K562 (cell line): ENCODE measurements around the gene ATF5. TPM values are rescaled to one million over a fixed set of nuclear protein-coding genes. Genes with fewer than 3 reads are reported as not detected.

Experiments used
- ATAC-seq: fragments of 200-7000 bp; cut with Tn5 transposase; 3 replicates; pipeline ENCODE4 v1.9.1; 2020; ENCODE audit warnings: moderate library complexity
- BruUV-seq: library from RNA; stranded (reverse); fragments of 400-500 nt; replicated peaks from 2 replicates; lab custom pipeline; 2021; lab: Mats Ljungman, UMichigan
- CTCF ChIA-PET: fragments of 300-600 bp; formaldehyde crosslinking; extraction: SDS; loops from one replicate; lab custom pipeline; 2021; ENCODE audit warnings: low intra/inter-chr PET ratio; lab: Yijun Ruan, JAX
- POLR2A ChIA-PET: fragments of 300-600, 350-650 bp; sonication (Branson Sonifier 250); formaldehyde crosslinking; extraction: SDS; loops from one replicate; lab custom pipeline; 2021; ENCODE audit warnings: antibody characterized with exemption, inconsistent platforms; lab: Yijun Ruan, JAX
- DNase-seq, 4 experiments: peaks; one replicate each; pipeline versions ENCODE4 v3.0.0 to v3.0.0-alpha.2; 2011 to 2018; ENCODE audit warnings: low spot score in 3 of 4, mixed read lengths in 3 of 4; ENCODE audit errors: extremely low read depth in 1 of 4
- FAIRE-seq: peaks from 2 replicates; lab custom pipeline; 2011; peaks lifted over from hg19 to GRCh38; lab: Jason Lieb, UNC
- H2AFZ ChIP-seq: 2 replicates; pipeline ENCODE4 v1.6.0; 2011; ENCODE audit warnings: low read depth, low read length, control low read depth, inconsistent platforms
- H3K27ac ChIP-seq: fragments of 200-600 bp; 3 replicates; pipeline ENCODE4 v1.8.0; 2011; ENCODE audit warnings: low read depth, mild to moderate bottlenecking, control low read depth, inconsistent platforms, low read length, moderate library complexity, mixed read lengths; ENCODE audit errors: extremely low read depth
- H3K27me3 ChIP-seq, 2 experiments: fragments of 300-600 bp in 1 of 2; 2 replicates in 1 of 2; 3 replicates in 1 of 2; pipeline versions ENCODE4 v1.6.0 to v1.8.0; 2011; ENCODE audit warnings: inconsistent platforms in 2 of 2, low read length in 2 of 2, mild to moderate bottlenecking in 1 of 2, mixed read lengths in 1 of 2, moderate library complexity in 1 of 2; ENCODE audit not compliant: control insufficient read depth in 2 of 2, insufficient read depth in 2 of 2
- H3K36me3 ChIP-seq: fragments of 300-600 bp; 3 replicates; pipeline ENCODE4 v1.8.0; 2011; ENCODE audit warnings: mild to moderate bottlenecking, low read length, inconsistent platforms; ENCODE audit not compliant: control insufficient read depth, insufficient read depth
- H3K4me1 ChIP-seq, 2 experiments: fragments of 200-600 bp in 1 of 2; replicated peaks in 1 of 2; 2 replicates in 1 of 2; 3 replicates in 1 of 2; pipeline versions ENCODE4 v1.5.1 to v1.8.0; 2011; ENCODE audit warnings: inconsistent platforms in 2 of 2, low read length in 2 of 2, mild to moderate bottlenecking in 1 of 2, mixed read lengths in 1 of 2, moderate library complexity in 1 of 2; ENCODE audit not compliant: control insufficient read depth in 2 of 2, insufficient read depth in 2 of 2
- H3K4me2 ChIP-seq: 2 replicates; pipeline ENCODE4 v1.6.1; 2011; ENCODE audit warnings: low read length, control low read depth, inconsistent platforms, mixed read lengths; ENCODE audit not compliant: insufficient read depth
- H3K4me3 ChIP-seq: fragments of 200-600 bp; sonication (generic), shearing (Covaris generic); 2 replicates; pipeline ENCODE4 v1.5.1; 2016; ENCODE audit warnings: control low read depth, inconsistent platforms
- H3K79me2 ChIP-seq: fragments of 200-600 bp; 3 replicates; pipeline ENCODE4 v1.8.0; 2011; ENCODE audit warnings: low read length, inconsistent platforms; ENCODE audit not compliant: control insufficient read depth, insufficient read depth
- H3K9ac ChIP-seq, 2 experiments: 2 replicates each; pipeline versions ENCODE4 v1.6.0 to v1.6.1; 2011; ENCODE audit warnings: low read depth in 2 of 2, low read length in 2 of 2, control low read depth in 1 of 2, inconsistent platforms in 1 of 2, mild to moderate bottlenecking in 1 of 2, mixed read lengths in 1 of 2; ENCODE audit not compliant: insufficient read depth in 1 of 2
- H3K9me1 ChIP-seq: one replicate; pipeline ENCODE4 v1.6.0; 2011; ENCODE audit warnings: inconsistent platforms, mild to moderate bottlenecking, low read length, moderate library complexity; ENCODE audit not compliant: control insufficient read depth, insufficient read depth
- H3K9me3 ChIP-seq: replicated peaks from 2 replicates; pipeline ENCODE4 v1.5.1; 2011; ENCODE audit warnings: low read depth, low read length, inconsistent platforms; ENCODE audit not compliant: control insufficient read depth, insufficient read depth
- H4K20me1 ChIP-seq: replicated peaks from 2 replicates; pipeline ENCODE4 v1.6.1; 2011; ENCODE audit warnings: low read length, inconsistent platforms, mixed read lengths; ENCODE audit not compliant: control insufficient read depth, insufficient read depth
- GATAD2A ChIP-seq: fragments of 450-650 bp; IDR thresholded peaks from 2 replicates; pipeline ENCODE4 v1.6.1; 2017
- KLF10 ChIP-seq: fragments of 250-450 bp; sonication (Bioruptor Pico); IDR thresholded peaks from 2 replicates; pipeline ENCODE4 v1.6.1; 2021; ENCODE audit warnings: matching md5 sums
- MITF ChIP-seq: IDR thresholded peaks from 2 replicates; pipeline ENCODE4 v1.6.1; 2014; ENCODE audit warnings: antibody characterized with exemption
- NRF1 ChIP-seq, 2 experiments: fragments of 450-650 bp; IDR thresholded peaks in 1 of 2; conservative IDR thresholded peaks in 1 of 2; 2 replicates each; pipeline ENCODE4 v1.6.1; 2014; ENCODE audit warnings: mild to moderate bottlenecking in 2 of 2
- TAL1 ChIP-seq: fragments of 450-650 bp; IDR thresholded peaks from 2 replicates; pipeline ENCODE4 v1.6.1; 2016; ENCODE audit warnings: mild to moderate bottlenecking
- ZBTB1 ChIP-seq: sonication (generic); formaldehyde crosslinking; IDR thresholded peaks from 2 replicates; pipeline ENCODE4 v1.8.1; 2023; ENCODE audit warnings: missing genetic modification reagents, low read depth, mild to moderate bottlenecking, borderline replicate concordance
- ZFPM2 ChIP-seq: fragments of 250-450 bp; sonication (Bioruptor Pico); IDR thresholded peaks from 2 replicates; pipeline ENCODE4 v1.5.1; 2022; ENCODE audit warnings: mild to moderate bottlenecking
- WGBS: fragments of 100-300 bp; shearing (Covaris generic); methylation state at CpG from one replicate; pipeline ENCODE4 v1.1.6; 2016; ENCODE audit warnings: low coverage, mixed read lengths; ENCODE audit not compliant: insufficient coverage; ENCODE audit errors: missing lambda C conversion rate; 5-methylcytosine and 5-hydroxymethylcytosine counted together
- in situ Hi-C: fragments of 300-500 bp; cut with MboI; formaldehyde crosslinking; loops from 4 replicates; pipeline ENCODE4 v1.15.0; 2018; ENCODE audit warnings: inconsistent platforms, mixed read lengths
- intact Hi-C: fragments of 100-400 bp; cut with micrococcal nuclease; formaldehyde crosslinking; loops from 2 replicates; pipeline ENCODE4 v1.14.2; 2022
- polyA plus RNA-seq, 8 experiments: library from polyadenylated mRNA; depleted of rRNA in 4 of 8; stranded (reverse) in 5 of 8; unstranded in 3 of 8; fragments of >200 nt; fragmentation: Nextera tagmentation in 2 of 8; fragmentation: Illumina TruSeq in 1 of 8; extraction: Ambion mirVana in 2 of 8; extraction: Trizol in 1 of 8; gene quantifications; 2 replicates each; pipeline versions ENCODE4 v1.2.1 to v1.2.3, GENCODE V29; 2011 to 2014; ENCODE audit warnings: inconsistent platforms in 1 of 8, missing spikeins in 1 of 8
- total RNA-seq, 7 experiments: library from RNA; depleted of rRNA in 6 of 7; stranded (reverse); fragments of >200 nt in 6 of 7; fragmentation: Illumina TruSeq in 2 of 7; extraction: Trizol in 2 of 7; gene quantifications; 2 replicates each; pipeline versions ENCODE4 v1.2.1 to v1.2.3, GENCODE V29; 2011 to 2021; ENCODE audit warnings: low replicate concordance in 1 of 7
- TF ChIP-seq, protein P1 (sequence below): sonication (generic); formaldehyde crosslinking; IDR thresholded peaks from 2 replicates; pipeline ENCODE4 v1.9.0; 2022; ENCODE audit warnings: mild to moderate bottlenecking, missing genetic modification reagents

ATF5 gene
- total and polyA plus RNA-seq, 9 of the 15 experiments (the other 6 are each of a cell fraction or from before 2014, with no cell fraction given) = 3.0 to 57.6 (median 11.1) TPM

DNA sequence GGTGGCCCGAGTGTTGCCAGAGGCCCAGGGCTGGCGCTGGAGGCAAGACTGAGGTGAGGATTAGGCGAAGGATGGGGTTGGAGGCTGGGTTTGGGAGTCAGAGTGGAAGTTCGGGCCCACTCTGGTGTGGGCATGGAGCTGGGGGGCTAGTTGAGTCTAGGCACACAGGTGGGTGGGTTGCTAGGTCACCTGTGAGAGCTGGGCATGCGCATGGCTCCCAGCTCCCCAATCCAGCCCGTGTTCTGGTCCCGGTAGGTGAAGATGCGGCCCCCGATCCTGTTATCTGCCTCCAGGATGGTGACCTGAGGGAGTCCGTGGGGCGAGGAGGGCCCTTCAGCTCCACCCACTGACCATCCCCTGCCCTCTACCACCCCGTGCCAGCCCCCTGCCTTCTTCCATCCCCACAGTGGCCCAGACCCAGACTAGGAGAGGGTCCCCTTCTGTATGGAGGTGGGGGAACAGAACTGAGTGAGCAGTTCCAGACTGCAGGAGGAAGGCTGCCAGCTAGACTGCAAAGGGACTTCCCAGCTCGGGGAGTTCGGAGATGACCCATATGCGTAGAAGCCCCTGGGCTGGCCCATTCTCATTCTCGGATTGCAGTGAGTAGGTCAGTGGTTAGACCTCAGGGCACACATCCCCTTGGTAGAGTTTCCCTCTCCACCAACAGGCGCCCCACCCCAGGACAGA lies 34.0 kb upstream of the ATF5 start:
- CTCF ChIA-PET = no interaction called here
- in situ Hi-C loops = loop anchor here (5.0 kb wide), 1 partner anchor 87 kb away; no protein-coding TSS in a partner anchor

GRCh38 chr19:49895566-49896297 lies 33.3 kb upstream of the ATF5 start:
- Histone ChIP-seq H3K9ac (peak overlapping the region in 1 of 2 experiments; percentile 65; a peak in 1 of 4 replicates), H3K79me2 (no peaks in the 10 kb centered on the region), H3K4me3 (no peak overlapping the region), H3K27ac (no peak overlapping the region)
- ATAC-seq = no peak; the same call in 2 of the 3 replicates
- no TSS peak for BruUV-seq
- 15% methylated on average over 11 of the region's 17 CpGs for WGBS
- CTCF ChIA-PET = no interaction called here
- TF ChIP-seq, protein P1, sequence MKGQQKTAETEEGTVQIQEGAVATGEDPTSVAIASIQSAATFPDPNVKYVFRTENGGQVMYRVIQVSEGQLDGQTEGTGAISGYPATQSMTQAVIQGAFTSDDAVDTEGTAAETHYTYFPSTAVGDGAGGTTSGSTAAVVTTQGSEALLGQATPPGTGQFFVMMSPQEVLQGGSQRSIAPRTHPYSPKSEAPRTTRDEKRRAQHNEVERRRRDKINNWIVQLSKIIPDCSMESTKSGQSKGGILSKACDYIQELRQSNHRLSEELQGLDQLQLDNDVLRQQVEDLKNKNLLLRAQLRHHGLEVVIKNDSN = peak; percentile 10; the same call in 1 of the 2 replicates
- no peak for TF ChIP-seq MITF
- TF ChIP-seq ZFPM2 (CRISPR knock-in tag) = no peak
- no peak for TF ChIP-seq TAL1
- TF ChIP-seq GATAD2A = no peak
- TF ChIP-seq, all 486 proteins: peak for 1
- no peak for FAIRE-seq
- Histone ChIP-seq H2AFZ (no peak overlapping the region), H4K20me1 (peaks cover 3% of the 10 kb centered on the region; the same call in 1 of the 2 replicates), H3K9me1 (peaks cover 7% of the 10 kb centered on the region), H3K27me3 (peaks cover 2 to 14% of the 10 kb centered on the region in 2 experiments; a peak in 3 of 5 replicates), H3K36me3 (no peaks in the 10 kb centered on the region), H3K4me2 (no peak overlapping the region), H3K4me1 (peaks cover 4 to 38% of the 10 kb centered on the region in 2 experiments; a peak in 4 of 5 replicates), H3K9me3 (no peaks in the 10 kb centered on the region)
- DNase-seq = no peak
- in situ Hi-C loops (no loop called here), intact Hi-C loops (no loop called here)
- POLR2A ChIA-PET = interaction anchor here (0.9 to 2.1 kb wide), 6 partner anchors 8 to 45 kb away, joined by 3 to 8 read pairs (median 4); no protein-coding TSS in a partner anchor

More for the DNA sequence above, 34.0 kb upstream of the ATF5 start:
- Histone ChIP-seq H3K27me3 (peaks cover 2 to 14% of the 10 kb centered on the region in 2 experiments; a peak in 3 of 5 replicates), H3K9me1 (peaks cover 7% of the 10 kb centered on the region), H3K9me3 (no peaks in the 10 kb centered on the region), H3K4me2 (no peak overlapping the region), H3K9ac (peak overlapping the region in 1 of 2 experiments; percentile 43; a peak in 1 of 4 replicates), H4K20me1 (peaks cover 3% of the 10 kb centered on the region; the same call in 1 of the 2 replicates), H3K36me3 (no peaks in the 10 kb centered on the region), H3K4me3 (no peak overlapping the region), H3K79me2 (no peaks in the 10 kb centered on the region), H2AFZ (no peak overlapping the region), H3K4me1 (peaks cover 4 to 44% of the 10 kb centered on the region in 2 experiments; a peak in 4 of 5 replicates), H3K27ac (no peak overlapping the region)
- POLR2A ChIA-PET = interaction anchor here (0.9 to 2.1 kb wide), 7 partner anchors 8 to 45 kb away, joined by 3 to 8 read pairs (median 4); no protein-coding TSS in a partner anchor
- WGBS = 19% methylated on average over 16 of the region's 17 CpGs
- BruUV-seq = no TSS peak
- intact Hi-C loops = no loop called here
- FAIRE-seq = no peak
- no peak for DNase-seq
- peak; percentile 57 to 62; a peak in 3 of 4 replicates for TF ChIP-seq NRF1 (conservative IDR thresholded peaks at IDR 0.05 in 1 of 2, IDR thresholded peaks at IDR 0.05 in 1 of 2)
- TF ChIP-seq ZBTB1 = no peak
- TF ChIP-seq KLF10 = no peak
- no peak for ATAC-seq
